PC-3 (cell line): ENCODE results near the gene XIRP2.

Experiments used
- CTCF ChIP-seq: fragments of 300-600 bp; sonication (generic); conservative IDR thresholded peaks from 2 replicates; pipeline ENCODE4 v1.5.1; 2017; ENCODE audit warnings: antibody characterized with exemption, low read depth, mild to moderate bottlenecking, low read length
- EZH2phosphoT487 ChIP-seq: fragments of 300-600 bp; sonication (generic); IDR thresholded peaks from 2 replicates; pipeline ENCODE4 v1.6.1; 2018; ENCODE audit warnings: mild to moderate bottlenecking, antibody characterized with exemption, low read length, borderline replicate concordance

GRCh38 chr2:167136879-167137596, 248.8 kb downstream of the XIRP2 start:
- TF ChIP-seq CTCF (no peak), EZH2phosphoT487 (no peak)
